Peyer's patch (tissue), 4 donors: ENCODE data around the gene OIT3.

Experiments used
- CTCF ChIP-seq, 6 experiments: fragments of 450-650 bp in 4 of 6; fragments of 200-600 bp in 2 of 6; sonication (generic) in 1 of 6; IDR thresholded peaks; one replicate each; pipeline ENCODE4 v1.5.1; 2017 to 2019; ENCODE audit warnings: antibody characterized with exemption in 6 of 6, mild to moderate bottlenecking in 3 of 6, moderate library complexity in 1 of 6
- POLR2A ChIP-seq, 2 donors: fragments of 450-650 bp; IDR thresholded peaks; one replicate each; pipeline ENCODE4 v1.5.1; 2017; ENCODE audit warnings: antibody characterized with exemption in 2 of 2, mild to moderate bottlenecking in 2 of 2, moderate library complexity in 2 of 2

- TF ChIP-seq CTCF (IDR thresholded peaks at IDR 0.05) = no peak
- no peak for TF ChIP-seq POLR2A (IDR thresholded peaks at IDR 0.05)
Measured at GRCh38 chr10:72851509-72851908, 42.0 kb upstream of the OIT3 start.
